HepG2 (cell line): ENCODE measurements around the gene SLC19A1. TPM values are rescaled to one million over a fixed set of nuclear protein-coding genes. Genes with fewer than 3 reads are reported as not detected.

Source experiments
- ATAC-seq: fragments of 200-7000 bp; cut with Tn5 transposase; 3 replicates; pipeline ENCODE4 v1.9.1; 2020; ENCODE audit warnings: mild to moderate bottlenecking, moderate library complexity
- BruUV-seq: library from RNA; stranded (reverse); fragments of 400-500 nt; replicated peaks from 2 replicates; lab custom pipeline; 2021; lab: Mats Ljungman, UMichigan
- CTCF ChIA-PET: fragments of 300-600 bp; formaldehyde crosslinking; extraction: SDS; loops from one replicate; lab custom pipeline; 2021; ENCODE audit warnings: low total read pairs, inconsistent platforms, low intra/inter-chr PET ratio; lab: Yijun Ruan, JAX
- POLR2A ChIA-PET: fragments of 350-600 bp; sonication (Branson Sonifier 250); formaldehyde crosslinking; loops from one replicate; lab custom pipeline; 2020; ENCODE audit warnings: antibody characterized with exemption, inconsistent platforms; lab: Yijun Ruan, JAX
- DNase-seq: peaks from one replicate; pipeline ENCODE4 v3.0.0-alpha.2; 2015; ENCODE audit warnings: low spot score
- FAIRE-seq: peaks from 3 replicates; lab custom pipeline; 2011; peaks lifted over from hg19 to GRCh38; lab: Jason Lieb, UNC
- H2AFZ ChIP-seq: one replicate; pipeline ENCODE4 v1.6.1; 2011; ENCODE audit warnings: low read length, inconsistent platforms
- H3K27ac ChIP-seq: fragments of 300-600 bp; 3 replicates; pipeline ENCODE4 v1.8.0; 2011; ENCODE audit warnings: mixed run types, mild to moderate bottlenecking, mixed read lengths, low read length, inconsistent platforms; ENCODE audit not compliant: insufficient read depth; ENCODE audit errors: extremely low read length
- H3K27me3 ChIP-seq, 2 experiments: fragments of 200-600 bp in 1 of 2; 2 replicates in 1 of 2; 3 replicates in 1 of 2; pipeline versions ENCODE4 v1.6.0 to v1.8.0; 2011; ENCODE audit warnings: low read length in 2 of 2, mild to moderate bottlenecking in 2 of 2, moderate library complexity in 2 of 2, inconsistent platforms in 1 of 2; ENCODE audit not compliant: insufficient read depth in 2 of 2, control insufficient read depth in 1 of 2
- H3K36me3 ChIP-seq, 2 experiments: fragments of 200-600 bp in 1 of 2; replicated peaks in 1 of 2; 2 replicates in 1 of 2; 3 replicates in 1 of 2; pipeline versions ENCODE4 v1.5.1 to v1.8.0; 2011; ENCODE audit warnings: low read length in 2 of 2, inconsistent platforms in 1 of 2; ENCODE audit not compliant: insufficient read depth in 2 of 2, control insufficient read depth in 1 of 2
- H3K4me1 ChIP-seq: 2 replicates; pipeline ENCODE4 v1.5.1; 2012; ENCODE audit warnings: low read length, inconsistent platforms; ENCODE audit not compliant: insufficient read depth
- H3K4me2 ChIP-seq: 2 replicates; pipeline ENCODE4 v1.6.0; 2011; ENCODE audit warnings: low read depth, low read length, inconsistent platforms
- H3K4me3 ChIP-seq, 3 experiments: fragments of 200-600 bp in 1 of 3; sonication (generic), shearing (Covaris generic) in 1 of 3; replicated peaks in 1 of 3; 2 replicates each; pipeline ENCODE4 v1.5.1; 2011 to 2016; ENCODE audit warnings: low read length in 3 of 3, inconsistent platforms in 2 of 3, low read depth in 2 of 3, mild to moderate bottlenecking in 2 of 3, control low read depth in 1 of 3, mixed read lengths in 1 of 3; ENCODE audit not compliant: insufficient read depth in 1 of 3
- H3K79me2 ChIP-seq: one replicate; pipeline ENCODE4 v1.6.1; 2011; ENCODE audit warnings: low read length, inconsistent platforms; ENCODE audit not compliant: insufficient read depth
- H3K9ac ChIP-seq: 2 replicates; pipeline ENCODE4 v1.6.0; 2011; ENCODE audit warnings: mild to moderate bottlenecking, low read depth, low read length, inconsistent platforms; ENCODE audit not compliant: insufficient read depth
- H3K9me3 ChIP-seq: 2 replicates; pipeline ENCODE4 v1.5.1; 2012; ENCODE audit warnings: mild to moderate bottlenecking, low read length
- H4K20me1 ChIP-seq: 2 replicates; pipeline ENCODE4 v1.6.0; 2011; ENCODE audit warnings: inconsistent platforms, mild to moderate bottlenecking, low read length, moderate library complexity; ENCODE audit not compliant: insufficient read depth
- DNMT3B ChIP-seq: conservative IDR thresholded peaks from 2 replicates; pipeline ENCODE4 v1.6.1; 2016; ENCODE audit warnings: missing biosample characterization, control low read depth
- ELF4 ChIP-seq: sonication (generic); formaldehyde crosslinking; IDR thresholded peaks from 2 replicates; pipeline ENCODE4 v1.5.0; 2020; ENCODE audit warnings: missing genetic modification reagents, mild to moderate bottlenecking, moderate library complexity, borderline replicate concordance
- ESRRA ChIP-seq: sonication (generic); formaldehyde crosslinking; IDR thresholded peaks from 2 replicates; pipeline ENCODE4 v1.5.1; 2020; ENCODE audit warnings: mild to moderate bottlenecking, low read depth, missing genetic modification reagents
- GABPB1 ChIP-seq: IDR thresholded peaks from 2 replicates; pipeline ENCODE4 v1.6.1; 2016; ENCODE audit warnings: mild to moderate bottlenecking, missing genetic modification reagents, moderate library complexity, missing compliant biosample characterization
- GFI1 ChIP-seq: sonication (generic); formaldehyde crosslinking; IDR thresholded peaks from 2 replicates; pipeline ENCODE4 v1.5.0; 2020; ENCODE audit warnings: missing genetic modification reagents, mild to moderate bottlenecking, borderline replicate concordance
- HDAC2 ChIP-seq: sonication (generic); formaldehyde crosslinking; IDR thresholded peaks from 2 replicates; pipeline ENCODE4 v1.4.0; 2020; ENCODE audit warnings: missing genetic modification reagents
- HOXA3 ChIP-seq: sonication (generic); formaldehyde crosslinking; IDR thresholded peaks from 2 replicates; pipeline ENCODE4 v1.5.0; 2020; ENCODE audit warnings: missing genetic modification reagents
- MIXL1 ChIP-seq: IDR thresholded peaks from 2 replicates; pipeline ENCODE4 v1.6.1; 2016
- MTA1 ChIP-seq: sonication (generic); formaldehyde crosslinking; IDR thresholded peaks from 2 replicates; pipeline ENCODE4 v1.4.0; 2020; ENCODE audit warnings: missing genetic modification reagents, mild to moderate bottlenecking, borderline replicate concordance
- NR2F6 ChIP-seq, 2 experiments: IDR thresholded peaks; 2 replicates each; pipeline ENCODE4 v1.6.1; 2016; ENCODE audit warnings: antibody characterized with exemption in 1 of 2, mild to moderate bottlenecking in 1 of 2
- PITX1 ChIP-seq: sonication (generic); formaldehyde crosslinking; IDR thresholded peaks from 2 replicates; pipeline ENCODE4 v1.5.1; 2020; ENCODE audit warnings: mild to moderate bottlenecking, missing genetic modification reagents
- TEAD3 ChIP-seq: optimal IDR thresholded peaks from 2 replicates; pipeline ENCODE3; 2016; ENCODE audit warnings: borderline replicate concordance
- TMF1 ChIP-seq: sonication (generic); formaldehyde crosslinking; IDR thresholded peaks from 2 replicates; pipeline ENCODE4 v1.8.1; 2022; ENCODE audit warnings: low read depth, missing genetic modification reagents
- ZNF274 ChIP-seq: sonication (generic); formaldehyde crosslinking; IDR thresholded peaks from 2 replicates; pipeline ENCODE4 v1.5.1; 2020; ENCODE audit warnings: mild to moderate bottlenecking, missing genetic modification reagents
- ZNF343 ChIP-seq: sonication (generic); formaldehyde crosslinking; IDR thresholded peaks from 2 replicates; pipeline ENCODE4 v1.4.0; 2020; ENCODE audit warnings: mild to moderate bottlenecking, missing genetic modification reagents
- ZNF430 ChIP-seq: sonication (generic); formaldehyde crosslinking; IDR thresholded peaks from 2 replicates; pipeline ENCODE4 v1.9.0; 2021; ENCODE audit warnings: mild to moderate bottlenecking, missing genetic modification reagents
- ZNF749 ChIP-seq: sonication (generic); formaldehyde crosslinking; IDR thresholded peaks from 2 replicates; pipeline ENCODE4 v1.8.0; 2022; ENCODE audit warnings: mild to moderate bottlenecking, missing genetic modification reagents, moderate library complexity, borderline replicate concordance
- ZNF776 ChIP-seq: sonication (generic); formaldehyde crosslinking; IDR thresholded peaks from 2 replicates; pipeline ENCODE4 v1.4.0; 2020; ENCODE audit warnings: mild to moderate bottlenecking, missing genetic modification reagents
- ZNF792 ChIP-seq: IDR thresholded peaks from 2 replicates; pipeline ENCODE4 v1.6.1; 2016
- WGBS: methylation state at CpG from one replicate; pipeline ENCODE4 v1.1.6; 2017; ENCODE audit warnings: low lambda C conversion rate; 5-methylcytosine and 5-hydroxymethylcytosine counted together
- in situ Hi-C: cut with HindIII; loops from 2 replicates; pipeline ENCODE4 v1.10.0; 2017; ENCODE audit warnings: low pct_unique_long_range_greater_than_20kb; ENCODE audit not compliant: extremely low pct_ligation_motif_present
- intact Hi-C: fragments of 100-400 bp; cut with micrococcal nuclease; formaldehyde crosslinking; loops from one replicate; pipeline ENCODE4 v1.10.0; 2022; ENCODE audit not compliant: unreplicated experiment
- polyA plus RNA-seq, 8 experiments: library from polyadenylated mRNA; depleted of rRNA in 3 of 8; stranded (reverse) in 7 of 8; unstranded in 1 of 8; fragments of >200 nt; fragmentation: Illumina TruSeq in 4 of 8; extraction: Trizol in 4 of 8; gene quantifications; 2 replicates each; pipeline versions ENCODE4 v1.2.1 to v1.2.3, GENCODE V29; 2011 to 2016; ENCODE audit warnings: low read depth in 4 of 8, missing spikeins in 1 of 8, mixed read lengths in 1 of 8; ENCODE audit not compliant: insufficient read depth in 1 of 8
- total RNA-seq, 5 experiments: library from RNA; depleted of rRNA; stranded (reverse); fragments of >200 nt; fragmentation: Illumina TruSeq; extraction: Trizol; gene quantifications; 2 replicates each; pipeline ENCODE4 v1.2.3, GENCODE V29; 2016; ENCODE audit warnings: low read depth in 1 of 5
- TF ChIP-seq, protein P1 (sequence below): sonication (generic); formaldehyde crosslinking; IDR thresholded peaks from 2 replicates; pipeline ENCODE4 v1.8.0; 2022; ENCODE audit warnings: mild to moderate bottlenecking, missing genetic modification reagents, borderline replicate concordance
- TF ChIP-seq, protein P2 (sequence below): sonication (generic); formaldehyde crosslinking; IDR thresholded peaks from 2 replicates; pipeline ENCODE4 v1.4.0; 2020; ENCODE audit warnings: missing genetic modification reagents
- TF ChIP-seq, protein P3 (sequence below): IDR thresholded peaks from 2 replicates; pipeline ENCODE4 v1.6.1; 2016; ENCODE audit warnings: low read depth, borderline replicate concordance

Gene SLC19A1
- total and polyA plus RNA-seq, 2 of the 13 experiments (the other 11 are each of a cell fraction or from before 2014, with no cell fraction given) = 21.8 to 23.0 TPM

DNA sequence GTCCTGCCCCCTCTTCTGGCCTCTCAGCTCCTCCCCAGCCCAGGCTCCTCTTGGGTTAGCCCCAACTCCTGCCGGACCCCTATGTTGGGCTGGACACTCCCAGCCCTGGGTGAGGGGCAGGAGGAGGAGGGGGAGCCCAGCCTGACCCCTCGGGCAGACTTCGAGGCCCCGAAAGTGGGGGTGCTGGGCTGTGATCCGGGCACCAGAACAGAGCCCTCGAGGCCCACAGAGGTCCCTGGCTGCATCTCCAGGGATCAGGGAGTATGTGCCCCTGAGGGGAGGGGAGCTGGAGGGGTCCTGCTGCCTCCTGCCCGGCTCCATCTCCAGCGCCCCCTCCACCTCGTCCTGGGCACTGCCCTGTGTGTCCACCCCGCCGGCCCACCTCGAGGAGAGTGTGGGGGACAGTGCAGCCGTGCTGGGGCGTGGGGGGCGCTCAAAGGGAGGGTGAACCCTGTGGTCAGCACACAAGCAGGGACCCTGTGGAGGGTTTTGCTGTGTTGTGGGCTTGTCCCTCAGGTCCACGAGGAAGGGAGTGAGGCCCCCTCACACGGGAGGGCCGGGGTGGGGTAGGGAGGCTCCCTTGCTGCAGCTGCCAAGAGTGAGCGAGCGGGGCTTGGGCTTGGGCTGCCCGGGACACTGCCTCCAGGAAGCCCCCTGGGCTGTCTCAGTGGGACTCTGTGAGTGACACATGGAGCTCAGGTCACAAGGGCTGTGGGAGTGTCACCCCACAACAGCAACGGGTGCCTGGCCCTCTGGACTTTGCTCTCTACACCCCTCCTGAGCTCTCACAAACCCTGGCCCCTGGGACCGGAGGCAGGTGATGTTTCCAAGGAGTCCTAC is 82.8 kb downstream of the SLC19A1 start:
- WGBS = 90% methylated on average over 13 of the region's 23 CpGs
- ATAC-seq (peak; percentile 27), DNase-seq (peak; percentile 26), FAIRE-seq (no peak)
- ChIA-PET POLR2A (interaction anchor here (1.4 to 1.9 kb wide), 3 partner anchors 10 to 66 kb away, joined by 4 to 33 read pairs (median 8); no protein-coding TSS in a partner anchor), CTCF (no interaction called here)
- H3K4me2 ChIP-seq = no peak overlapping the region
- H2AFZ ChIP-seq = no peak overlapping the region
- H3K27ac ChIP-seq = peak overlapping the region; percentile 64
- H4K20me1 ChIP-seq = no peaks in the 10 kb centered on the region
- peaks cover 61% of the 10 kb centered on the region for H3K4me1 ChIP-seq
- H3K27me3 ChIP-seq = no peaks in the 10 kb centered on the region
- H3K9ac ChIP-seq = 0 out of 2 replicates have a peak overlapping the region, but pooled peaks have one; percentile 2
- no TSS peak for BruUV-seq
- in situ Hi-C loops (no loop called here), intact Hi-C loops (no loop called here)
- peaks cover 34% of the 10 kb centered on the region for H3K79me2 ChIP-seq
- H3K36me3 ChIP-seq = peaks cover 7 to 17% of the 10 kb centered on the region in 2 experiments; a peak in 4 of 5 replicates
- peaks cover 15% of the 10 kb centered on the region for H3K9me3 ChIP-seq
- no peak overlapping the region for H3K4me3 ChIP-seq
- TF ChIP-seq ELF4 = no peak
- TF ChIP-seq, protein P1, sequence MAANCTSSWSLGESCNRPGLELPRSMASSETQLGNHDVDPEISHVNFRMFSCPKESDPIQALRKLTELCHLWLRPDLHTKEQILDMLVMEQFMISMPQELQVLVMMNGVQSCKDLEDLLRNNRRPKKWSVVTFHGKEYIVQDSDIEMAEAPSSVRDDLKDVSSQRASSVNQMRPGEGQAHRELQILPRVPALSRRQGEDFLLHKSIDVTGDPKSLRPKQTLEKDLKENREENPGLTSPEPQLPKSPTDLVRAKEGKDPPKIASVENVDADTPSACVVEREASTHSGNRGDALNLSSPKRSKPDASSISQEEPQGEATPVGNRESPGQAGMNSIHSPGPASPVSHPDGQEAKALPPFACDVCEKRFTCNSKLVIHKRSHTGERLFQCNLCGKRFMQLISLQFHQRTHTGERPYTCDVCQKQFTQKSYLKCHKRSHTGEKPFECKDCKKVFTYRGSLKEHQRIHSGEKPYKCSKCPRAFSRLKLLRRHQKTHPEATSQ (CRISPR knock-in tag) = no peak
- TF ChIP-seq TEAD3 (CRISPR knock-in tag) = no peak
- TF ChIP-seq NR2F6 (IDR thresholded peaks at IDR 0.05) = no peak
- 0 out of 2 replicates have a peak, but pooled peaks have one; percentile 7 for TF ChIP-seq NR2F6 (CRISPR knock-in tag; IDR thresholded peaks at IDR 0.05)
- 0 out of 2 replicates have a peak, but pooled peaks have one; percentile 19 for TF ChIP-seq MTA1 (CRISPR knock-in tag)
- no peak for TF ChIP-seq TMF1 (CRISPR knock-in tag)
- no peak for TF ChIP-seq ZNF274 (CRISPR knock-in tag)
- TF ChIP-seq GABPB1 = no peak
- no peak for TF ChIP-seq GFI1 (CRISPR knock-in tag)
- TF ChIP-seq ZNF430 (CRISPR knock-in tag) = no peak
- no peak; the same call in 1 of the 2 replicates for TF ChIP-seq HOXA3 (CRISPR knock-in tag)
- TF ChIP-seq MIXL1 = no peak
- TF ChIP-seq HDAC2 (CRISPR knock-in tag) = no peak
- TF ChIP-seq PITX1 (CRISPR knock-in tag) = no peak
- TF ChIP-seq ESRRA (CRISPR knock-in tag) = no peak
- TF ChIP-seq ZNF776 = no peak
- no peak for TF ChIP-seq ZNF749 (CRISPR knock-in tag)
- TF ChIP-seq, protein P2, sequence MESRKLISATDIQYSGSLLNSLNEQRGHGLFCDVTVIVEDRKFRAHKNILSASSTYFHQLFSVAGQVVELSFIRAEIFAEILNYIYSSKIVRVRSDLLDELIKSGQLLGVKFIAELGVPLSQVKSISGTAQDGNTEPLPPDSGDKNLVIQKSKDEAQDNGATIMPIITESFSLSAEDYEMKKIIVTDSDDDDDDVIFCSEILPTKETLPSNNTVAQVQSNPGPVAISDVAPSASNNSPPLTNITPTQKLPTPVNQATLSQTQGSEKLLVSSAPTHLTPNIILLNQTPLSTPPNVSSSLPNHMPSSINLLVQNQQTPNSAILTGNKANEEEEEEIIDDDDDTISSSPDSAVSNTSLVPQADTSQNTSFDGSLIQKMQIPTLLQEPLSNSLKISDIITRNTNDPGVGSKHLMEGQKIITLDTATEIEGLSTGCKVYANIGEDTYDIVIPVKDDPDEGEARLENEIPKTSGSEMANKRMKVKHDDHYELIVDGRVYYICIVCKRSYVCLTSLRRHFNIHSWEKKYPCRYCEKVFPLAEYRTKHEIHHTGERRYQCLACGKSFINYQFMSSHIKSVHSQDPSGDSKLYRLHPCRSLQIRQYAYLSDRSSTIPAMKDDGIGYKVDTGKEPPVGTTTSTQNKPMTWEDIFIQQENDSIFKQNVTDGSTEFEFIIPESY = no peak
- TF ChIP-seq ZNF343 (CRISPR knock-in tag) = 0 out of 2 replicates have a peak, but pooled peaks have one; percentile 62
- TF ChIP-seq ZNF792 = no peak
- TF ChIP-seq, protein P3, sequence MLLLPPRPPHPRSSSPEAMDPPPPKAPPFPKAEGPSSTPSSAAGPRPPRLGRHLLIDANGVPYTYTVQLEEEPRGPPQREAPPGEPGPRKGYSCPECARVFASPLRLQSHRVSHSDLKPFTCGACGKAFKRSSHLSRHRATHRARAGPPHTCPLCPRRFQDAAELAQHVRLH (CRISPR knock-in tag) = no peak
- no peak for TF ChIP-seq DNMT3B (CRISPR knock-in tag)
